Immature natural killer cell (primary cell): ENCODE measurements around the gene TMEM176B. TPM values are rescaled to one million over a fixed set of nuclear protein-coding genes. Genes with fewer than 3 reads are reported as not detected.

Experiments used
- DNase-seq, 3 donors: peaks; one replicate each; pipeline ENCODE4 v3.0.0; 2022; ENCODE audit warnings: mixed read lengths in 1 of 3
- H3K27ac Mint-ChIP-seq, 6 donors: one replicate each; pipeline ENCODE4 v1.8.0; 2020; ENCODE audit warnings: mixed read lengths in 6 of 6, mild to moderate bottlenecking in 5 of 6, inconsistent platforms in 4 of 6, moderate library complexity in 3 of 6
- H3K27me3 Mint-ChIP-seq, 3 donors: one replicate each; pipeline ENCODE4 v1.8.0; 2020 to 2021; ENCODE audit warnings: low read depth in 3 of 3, mild to moderate bottlenecking in 3 of 3, mixed read lengths in 3 of 3, moderate library complexity in 3 of 3, inconsistent platforms in 1 of 3
- H3K36me3 Mint-ChIP-seq, 3 donors: one replicate each; pipeline ENCODE4 v1.8.0; 2020; ENCODE audit warnings: mixed read lengths in 3 of 3, inconsistent platforms in 2 of 3, mild to moderate bottlenecking in 2 of 3
- H3K4me1 Mint-ChIP-seq, 2 donors: one replicate each; pipeline ENCODE4 v1.8.0; 2020; ENCODE audit warnings: inconsistent platforms in 2 of 2, mild to moderate bottlenecking in 2 of 2, mixed read lengths in 2 of 2, moderate library complexity in 1 of 2
- H3K4me3 Mint-ChIP-seq, 5 donors: one replicate each; pipeline ENCODE4 v1.8.0; 2020; ENCODE audit warnings: mild to moderate bottlenecking in 5 of 5, mixed read lengths in 5 of 5, inconsistent platforms in 3 of 5, moderate library complexity in 3 of 5
- H3K9me3 Mint-ChIP-seq, 6 donors: one replicate each; pipeline ENCODE4 v1.8.0; 2020; ENCODE audit warnings: mild to moderate bottlenecking in 6 of 6, mixed read lengths in 6 of 6, inconsistent platforms in 4 of 6, moderate library complexity in 3 of 6
- polyA plus RNA-seq, 3 donors: library from polyadenylated mRNA; unstranded; fragments of 300-500 nt; fragmentation: Illumina TruSeq; gene quantifications; one replicate each; pipeline ENCODE4 v1.2.3, GENCODE V29; 2021

Gene TMEM176B
- polyA plus RNA-seq, 3 donors from 2014 or later = 0.87 TPM; not detected in 2

DNA sequence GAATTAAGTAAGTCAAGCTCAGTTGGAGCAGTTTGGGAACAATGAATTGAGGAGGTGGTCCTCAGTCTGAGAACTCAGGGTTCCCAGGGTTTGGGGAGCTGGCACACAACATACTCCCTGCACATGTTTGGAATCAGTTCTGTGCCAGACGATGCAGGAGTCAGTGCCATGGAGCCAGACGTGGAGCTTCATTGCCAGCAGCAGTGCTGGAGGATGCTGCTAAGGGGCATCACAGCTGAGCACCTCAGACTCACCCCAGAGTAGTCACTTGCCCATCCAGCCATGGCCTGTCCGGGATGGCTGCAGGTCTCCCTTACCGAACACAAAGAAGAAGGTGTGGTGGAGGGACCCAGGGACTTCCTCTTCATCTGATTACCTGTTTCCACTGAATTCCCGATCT is 55.1 kb downstream of the TMEM176B start:
- peaks cover 44 to 64% (median 48%) of the 10 kb centered on the region in 3 donors for H3K36me3 Mint-ChIP-seq
- H3K4me1 Mint-ChIP-seq = peaks cover 98 to 100% of the 10 kb centered on the region in 2 donors
- H3K27me3 Mint-ChIP-seq = peaks cover 0 to 6% (median 0%) of the 10 kb centered on the region in 3 donors
- H3K4me3 Mint-ChIP-seq = peak overlapping the region in 4 of 5 donors; percentile 51 to 70 (median 56)
- no peak for DNase-seq
- H3K27ac Mint-ChIP-seq = peak overlapping the region; percentile 85 to 97 (median 93)
- H3K9me3 Mint-ChIP-seq = no peaks in the 10 kb centered on the region

DNA sequence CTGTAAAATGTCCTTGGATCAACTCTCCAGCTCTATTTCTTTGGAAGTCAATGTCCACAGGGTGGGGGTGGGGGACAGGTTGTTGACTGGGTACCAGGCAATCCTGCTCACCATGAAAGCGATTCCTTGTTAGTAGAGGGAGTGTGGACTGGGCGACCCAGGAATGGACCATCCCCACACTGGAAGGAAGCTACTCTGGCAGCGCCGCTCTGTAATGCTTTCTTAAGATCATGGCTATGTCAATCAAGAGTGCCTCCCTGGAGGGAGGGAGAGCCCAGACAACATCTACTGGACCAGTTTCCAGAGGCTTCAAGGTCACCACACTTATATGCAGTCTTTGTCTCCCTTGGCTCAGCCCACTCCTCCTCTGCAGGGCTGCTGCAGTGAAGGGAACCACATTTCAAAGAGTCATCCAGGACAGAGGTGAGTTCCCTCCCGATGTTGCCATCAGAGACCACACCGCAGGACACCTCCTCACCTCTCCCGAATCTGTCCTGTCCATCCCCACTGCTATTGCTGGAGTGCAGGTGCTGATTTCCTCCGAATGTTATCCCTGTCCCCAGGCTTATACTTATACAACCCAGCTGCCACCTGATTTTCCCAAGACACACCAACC is 56.0 kb downstream of the TMEM176B start:
- H3K36me3 Mint-ChIP-seq = peaks cover 51 to 73% (median 55%) of the 10 kb centered on the region in 3 donors
- peak overlapping the region; percentile 85 to 97 (median 93) for H3K27ac Mint-ChIP-seq
- peaks cover 97 to 100% of the 10 kb centered on the region in 2 donors for H3K4me1 Mint-ChIP-seq
- no peak for DNase-seq
- H3K9me3 Mint-ChIP-seq = no peaks in the 10 kb centered on the region
- H3K27me3 Mint-ChIP-seq = peaks cover 0 to 6% (median 0%) of the 10 kb centered on the region in 3 donors
- H3K4me3 Mint-ChIP-seq = peak overlapping the region; percentile 38 to 98 (median 70)

GRCh38 chr7:150742286-150742968 is 57.7 kb downstream of the TMEM176B start:
- peaks cover 60 to 84% (median 60%) of the 10 kb centered on the region in 3 donors for H3K36me3 Mint-ChIP-seq
- H3K9me3 Mint-ChIP-seq = no peaks in the 10 kb centered on the region
- DNase-seq = no peak
- H3K27me3 Mint-ChIP-seq = peaks cover 0 to 7% (median 0%) of the 10 kb centered on the region in 3 donors
- H3K4me3 Mint-ChIP-seq = peak overlapping the region; percentile 65 to 99 (median 97)
- H3K27ac Mint-ChIP-seq = peak overlapping the region; percentile 85 to 97 (median 93)
- peaks cover 85 to 86% of the 10 kb centered on the region in 2 donors for H3K4me1 Mint-ChIP-seq

Other genes starting within 250 kb of the TMEM176B start
- gene GIMAP4, start 233.0 kb downstream of the TMEM176B start, polyA plus RNA-seq = 100 to 1,000 TPM; 158 to 420 (median 392) TPM
- 100 to 1,000 TPM; 119 to 279 (median 173) TPM for gene GIMAP6, start 168.0 kb downstream of the TMEM176B start, polyA plus RNA-seq
- 10 to 100 TPM; 63.1 to 93.5 (median 79.4) TPM for gene GIMAP2, start 114.7 kb downstream of the TMEM176B start, polyA plus RNA-seq
- gene GIMAP1, start 83.8 kb downstream of the TMEM176B start, polyA plus RNA-seq = 10 to 100 TPM; 19.1 to 71.4 (median 25.7) TPM
- 100 to 1,000 TPM; 123 to 291 (median 123) TPM for gene GIMAP5, start 62.9 kb downstream of the TMEM176B start, polyA plus RNA-seq
- gene TMEM176A, start 405 bp upstream of the TMEM176B start, polyA plus RNA-seq = under 1 TPM in 1 of 3 donors, not detected in 2; 0.97 TPM
- not detected for gene AOC1, start 52.2 kb upstream of the TMEM176B start, polyA plus RNA-seq
- not detected for gene KCNH2, start 178.0 kb upstream of the TMEM176B start, polyA plus RNA-seq
- gene NOS3, start 190.7 kb upstream of the TMEM176B start, polyA plus RNA-seq = 1 to 10 TPM in 2 of 3 donors, under 1 TPM in 1; 0.21 to 4.9 (median 2.4) TPM
- gene ATG9B, start 224.1 kb upstream of the TMEM176B start, polyA plus RNA-seq = 1 to 10 TPM in 2 of 3 donors, not detected in 1; 1.9 to 5.7 TPM
- gene ABCB8, start 228.1 kb upstream of the TMEM176B start, polyA plus RNA-seq = 10 to 100 TPM; 17.6 to 26.5 (median 23.3) TPM
- not detected for gene ASIC3, start 248.2 kb upstream of the TMEM176B start, polyA plus RNA-seq